Left ventricle myocardium inferior (tissue), 1 donor: ENCODE results near the gene CFAP61. TPM values are rescaled to one million over a fixed set of nuclear protein-coding genes. Genes with fewer than 3 reads are reported as not detected.
"Not testable (repeated sequence)": the region's sequence is repeated elsewhere in the genome, so short reads cannot be mapped to it uniquely, and the experiment has no call there.

ENCODE experiments used
- DNase-seq: peaks from one replicate; pipeline ENCODE4 v3.0.0-alpha.2; 2020
- H3K27ac ChIP-seq: fragments of 200-600 bp; replicated peaks from 2 replicates; pipeline ENCODE4 v1.8.0; 2021
- H3K27me3 ChIP-seq: fragments of 200-600 bp; 2 replicates; pipeline ENCODE4 v1.8.0; 2021; ENCODE audit warnings: low read depth
- H3K36me3 ChIP-seq: fragments of 200-600 bp; 2 replicates; pipeline ENCODE4 v1.8.0; 2021
- H3K4me1 ChIP-seq: fragments of 200-600 bp; 2 replicates; pipeline ENCODE4 v1.8.0; 2021
- H3K4me3 ChIP-seq: fragments of 200-600 bp; 2 replicates; pipeline ENCODE4 v1.8.0; 2021; ENCODE audit warnings: mild to moderate bottlenecking, moderate library complexity
- H3K9me3 ChIP-seq: fragments of 200-600 bp; replicated peaks from 2 replicates; pipeline ENCODE4 v1.8.0; 2021
- CTCF ChIP-seq: fragments of 200-600 bp; IDR thresholded peaks from 2 replicates; pipeline ENCODE4 v1.8.0; 2021; ENCODE audit warnings: antibody characterized with exemption, mild to moderate bottlenecking, borderline replicate concordance
- intact Hi-C: fragments of 100-400 bp; cut with micrococcal nuclease; formaldehyde crosslinking; loops from one replicate; pipeline ENCODE4 v1.11.0; 2022
- total RNA-seq: library from RNA; stranded (reverse); fragmentation: NEBNext Ultra II Directional; extraction: Animal tissue kit (Norgen Biotek cat#: 25700); gene quantifications from one replicate; pipeline ENCODE4 v1.2.1, GENCODE V29; 2021
- donor health status: DM: no; HTN: yes; CAD: no; lungs with severe emphysema.

The CFAP61 gene
- total RNA-seq, 1 donor from 2014 or later = 54.8 TPM

- peak overlapping the region; percentile 87 for H3K27ac ChIP-seq
- intact Hi-C loops = no loop called here
- no peak for TF ChIP-seq CTCF
Measured at GRCh38 chr20:20217621-20218020, 165.3 kb downstream of the CFAP61 start.

GRCh38 chr20:20218106-20218505 lies 165.8 kb downstream of the CFAP61 start:
- DNase-seq, H3K4me3 ChIP-seq, H3K36me3 ChIP-seq, H3K27me3 ChIP-seq, intact Hi-C loops: not testable (repeated sequence)
- H3K9me3 ChIP-seq = peaks cover 18% of the 10 kb centered on the region
- H3K4me1 ChIP-seq = peaks cover 28% of the 10 kb centered on the region
- H3K27ac ChIP-seq = peak overlapping the region; percentile 87

More at GRCh38 chr20:20217621-20218020, 165.3 kb downstream of the CFAP61 start:
- H3K36me3 ChIP-seq = no peaks in the 10 kb centered on the region
- H3K4me3 ChIP-seq = no peak overlapping the region
- peaks cover 18% of the 10 kb centered on the region for H3K9me3 ChIP-seq
- H3K27me3 ChIP-seq = no peaks in the 10 kb centered on the region
- H3K4me1 ChIP-seq = peaks cover 33% of the 10 kb centered on the region
- DNase-seq = no peak

- H3K27me3 ChIP-seq = no peaks in the 10 kb centered on the region
- H3K4me3 ChIP-seq = no peak overlapping the region
- H3K4me1 ChIP-seq = peaks cover 22% of the 10 kb centered on the region
- intact Hi-C loops = no loop called here
- peaks cover 18% of the 10 kb centered on the region for H3K9me3 ChIP-seq
- no peaks in the 10 kb centered on the region for H3K36me3 ChIP-seq
- H3K27ac ChIP-seq = no peak overlapping the region
- TF ChIP-seq CTCF = no peak
- DNase-seq = no peak
Measured at GRCh38 chr20:20219016-20219415, 166.7 kb downstream of the CFAP61 start.

GRCh38 chr20:20220134-20220533 lies 167.8 kb downstream of the CFAP61 start:
- no peak for TF ChIP-seq CTCF
- H3K4me3 ChIP-seq = no peak overlapping the region
- no peak overlapping the region for H3K27ac ChIP-seq
- DNase-seq = no peak
- intact Hi-C loops = no loop called here
- peaks cover 18% of the 10 kb centered on the region for H3K9me3 ChIP-seq
- peaks cover 15% of the 10 kb centered on the region for H3K4me1 ChIP-seq
- H3K27me3 ChIP-seq = no peaks in the 10 kb centered on the region
- H3K36me3 ChIP-seq = no peaks in the 10 kb centered on the region

GRCh38 chr20:20223981-20224380 lies 171.6 kb downstream of the CFAP61 start:
- H3K4me1 ChIP-seq = no peaks in the 10 kb centered on the region
- intact Hi-C loops = no loop called here
- no peak overlapping the region for H3K27ac ChIP-seq
- H3K27me3 ChIP-seq = no peaks in the 10 kb centered on the region
- H3K4me3 ChIP-seq = no peak overlapping the region
- DNase-seq = no peak
- no peak for TF ChIP-seq CTCF
- H3K36me3 ChIP-seq = no peaks in the 10 kb centered on the region
- peaks cover 23% of the 10 kb centered on the region for H3K9me3 ChIP-seq

- H3K9me3 ChIP-seq = peaks cover 17% of the 10 kb centered on the region
- peaks cover 8% of the 10 kb centered on the region for H3K4me1 ChIP-seq
- H3K36me3 ChIP-seq = no peaks in the 10 kb centered on the region
- no peak for DNase-seq
- H3K27ac ChIP-seq = no peak overlapping the region
- no peaks in the 10 kb centered on the region for H3K27me3 ChIP-seq
- intact Hi-C loops = no loop called here
- H3K4me3 ChIP-seq = no peak overlapping the region
- TF ChIP-seq CTCF = no peak
Measured at GRCh38 chr20:20224806-20225205, 172.5 kb downstream of the CFAP61 start.
